Measurements from ENCODE around the gene GLIS2. TPM values are rescaled to one million over a fixed set of nuclear protein-coding genes. Genes with fewer than 3 reads are reported as not detected.
A peak's percentile ranks its signal among the peaks of the same experiment; 100 is the strongest.

Gene GLIS2
- total and polyA plus RNA-seq, 10 of the 15 experiments (the other 5 are each of a cell fraction or from before 2014, with no cell fraction given) = 0.03 to 0.64 (median 0.18) TPM; not detected in 4

DNA sequence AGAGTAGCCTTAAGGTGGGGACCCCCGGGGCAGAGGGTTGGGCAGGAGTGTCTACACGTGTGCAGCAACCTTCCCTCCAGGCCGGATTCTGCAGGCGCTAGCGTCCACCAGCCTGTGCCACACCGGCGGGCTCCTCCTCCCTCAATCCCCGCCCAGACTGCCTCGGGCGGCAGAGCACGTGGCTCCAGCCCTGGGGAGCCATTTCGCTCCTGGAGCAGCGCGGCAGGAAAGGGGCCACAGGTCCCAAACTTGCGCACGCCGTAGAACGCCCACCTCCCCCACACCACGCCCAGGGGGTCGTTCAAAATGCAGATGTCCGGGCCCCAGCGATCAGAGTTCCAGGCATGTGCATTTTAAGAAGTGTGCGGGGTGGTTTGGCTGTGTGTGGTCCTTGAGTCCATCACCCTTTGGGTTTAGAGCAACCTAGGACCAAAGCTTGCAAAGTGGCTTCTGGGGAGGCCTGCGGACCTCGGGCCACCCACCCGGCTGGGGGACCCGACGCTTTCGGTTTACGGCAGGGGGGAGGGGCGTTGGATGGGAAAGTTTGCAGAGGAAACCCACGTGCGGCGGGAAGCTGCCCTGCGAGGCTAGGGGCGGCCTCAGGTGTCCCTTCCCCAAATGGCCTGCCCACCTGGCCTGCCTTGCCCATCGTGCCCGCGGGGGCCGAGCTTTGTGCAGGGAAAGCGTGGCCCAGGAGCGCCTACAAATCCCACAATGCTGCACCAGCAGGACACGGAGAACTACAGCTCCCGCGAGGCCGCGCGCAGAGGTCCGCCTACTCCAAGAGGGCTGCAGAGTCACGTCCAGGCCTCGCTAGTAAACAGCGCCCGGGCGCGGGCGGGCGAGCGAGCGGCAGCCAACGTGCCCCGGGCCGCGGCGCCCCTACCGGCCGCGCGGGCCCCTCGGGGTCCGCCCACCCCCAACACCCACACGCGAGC, 44.4 kb upstream of the GLIS2 start (continued):
- TF ChIP-seq, protein P1, sequence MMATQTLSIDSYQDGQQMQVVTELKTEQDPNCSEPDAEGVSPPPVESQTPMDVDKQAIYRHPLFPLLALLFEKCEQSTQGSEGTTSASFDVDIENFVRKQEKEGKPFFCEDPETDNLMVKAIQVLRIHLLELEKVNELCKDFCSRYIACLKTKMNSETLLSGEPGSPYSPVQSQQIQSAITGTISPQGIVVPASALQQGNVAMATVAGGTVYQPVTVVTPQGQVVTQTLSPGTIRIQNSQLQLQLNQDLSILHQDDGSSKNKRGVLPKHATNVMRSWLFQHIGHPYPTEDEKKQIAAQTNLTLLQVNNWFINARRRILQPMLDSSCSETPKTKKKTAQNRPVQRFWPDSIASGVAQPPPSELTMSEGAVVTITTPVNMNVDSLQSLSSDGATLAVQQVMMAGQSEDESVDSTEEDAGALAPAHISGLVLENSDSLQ (IDR thresholded peaks at IDR 0.05) = no peak
- TF ChIP-seq POLR2AphosphoS2 (IDR thresholded peaks at IDR 0.05; ENCODE audit: low read depth, low read length) = peak; percentile 42; the same call in 1 of the 2 replicates
- no peak for TF ChIP-seq NFYB (IDR thresholded peaks at IDR 0.05; ENCODE audit: insufficient read depth, low read depth, low read length)
- TF ChIP-seq, protein P2, sequence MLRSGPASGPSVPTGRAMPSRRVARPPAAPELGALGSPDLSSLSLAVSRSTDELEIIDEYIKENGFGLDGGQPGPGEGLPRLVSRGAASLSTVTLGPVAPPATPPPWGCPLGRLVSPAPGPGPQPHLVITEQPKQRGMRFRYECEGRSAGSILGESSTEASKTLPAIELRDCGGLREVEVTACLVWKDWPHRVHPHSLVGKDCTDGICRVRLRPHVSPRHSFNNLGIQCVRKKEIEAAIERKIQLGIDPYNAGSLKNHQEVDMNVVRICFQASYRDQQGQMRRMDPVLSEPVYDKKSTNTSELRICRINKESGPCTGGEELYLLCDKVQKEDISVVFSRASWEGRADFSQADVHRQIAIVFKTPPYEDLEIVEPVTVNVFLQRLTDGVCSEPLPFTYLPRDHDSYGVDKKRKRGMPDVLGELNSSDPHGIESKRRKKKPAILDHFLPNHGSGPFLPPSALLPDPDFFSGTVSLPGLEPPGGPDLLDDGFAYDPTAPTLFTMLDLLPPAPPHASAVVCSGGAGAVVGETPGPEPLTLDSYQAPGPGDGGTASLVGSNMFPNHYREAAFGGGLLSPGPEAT (IDR thresholded peaks at IDR 0.05; ENCODE audit: low read depth) = peak; percentile 20; the same call in 1 of the 2 replicates
- TF ChIP-seq, protein P3, sequence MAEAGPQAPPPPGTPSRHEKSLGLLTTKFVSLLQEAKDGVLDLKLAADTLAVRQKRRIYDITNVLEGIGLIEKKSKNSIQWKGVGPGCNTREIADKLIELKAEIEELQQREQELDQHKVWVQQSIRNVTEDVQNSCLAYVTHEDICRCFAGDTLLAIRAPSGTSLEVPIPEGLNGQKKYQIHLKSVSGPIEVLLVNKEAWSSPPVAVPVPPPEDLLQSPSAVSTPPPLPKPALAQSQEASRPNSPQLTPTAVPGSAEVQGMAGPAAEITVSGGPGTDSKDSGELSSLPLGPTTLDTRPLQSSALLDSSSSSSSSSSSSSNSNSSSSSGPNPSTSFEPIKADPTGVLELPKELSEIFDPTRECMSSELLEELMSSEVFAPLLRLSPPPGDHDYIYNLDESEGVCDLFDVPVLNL (IDR thresholded peaks at IDR 0.05; ENCODE audit: low read depth, low read length) = no peak; the same call in 1 of the 2 replicates
- no peak for TF ChIP-seq EED (IDR thresholded peaks at IDR 0.05; ENCODE audit: low read depth)
- peak; percentile 42; the same call in 1 of the 2 replicates for TF ChIP-seq RB1 (IDR thresholded peaks at IDR 0.05; ENCODE audit: borderline replicate concordance)
- no peak for TF ChIP-seq JUNB (IDR thresholded peaks at IDR 0.05)
- peak; percentile 89 for TF ChIP-seq SIX5 (IDR thresholded peaks at IDR 0.05; ENCODE audit: low read depth, low read length, severe bottlenecking)
- TF ChIP-seq, protein P4, sequence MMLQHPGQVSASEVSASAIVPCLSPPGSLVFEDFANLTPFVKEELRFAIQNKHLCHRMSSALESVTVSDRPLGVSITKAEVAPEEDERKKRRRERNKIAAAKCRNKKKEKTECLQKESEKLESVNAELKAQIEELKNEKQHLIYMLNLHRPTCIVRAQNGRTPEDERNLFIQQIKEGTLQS (IDR thresholded peaks at IDR 0.05; ENCODE audit: borderline replicate concordance, extremely low read depth, low read depth, low read length) = peak; percentile 14; the same call in 1 of the 2 replicates
- peak; percentile 42; the same call in 1 of the 2 replicates for TF ChIP-seq TBL1XR1 (IDR thresholded peaks at IDR 0.05; ENCODE audit: low read depth, low read length)
- no peak; the same call in 1 of the 2 replicates for TF ChIP-seq ESRRA (IDR thresholded peaks at IDR 0.05; ENCODE audit: low read length)
- peak; percentile 79 for TF ChIP-seq CREM (IDR thresholded peaks at IDR 0.05; ENCODE audit: low read depth)
- no peak for TF ChIP-seq RCOR1 (conservative IDR thresholded peaks at IDR 0.05; ENCODE audit: low read depth, low read length)
- peak; percentile 90 for TF ChIP-seq YY1 (IDR thresholded peaks at IDR 0.05; ENCODE audit: low read depth, low read length)
- no peak for TF ChIP-seq KDM1A (IDR thresholded peaks at IDR 0.05; ENCODE audit: borderline replicate concordance)
- TF ChIP-seq RAD51 (IDR thresholded peaks at IDR 0.05) = peak; percentile 76
- no peak for TF ChIP-seq CHD1 (IDR thresholded peaks at IDR 0.05; ENCODE audit: low read depth, low read length)
- TF ChIP-seq, protein P5, sequence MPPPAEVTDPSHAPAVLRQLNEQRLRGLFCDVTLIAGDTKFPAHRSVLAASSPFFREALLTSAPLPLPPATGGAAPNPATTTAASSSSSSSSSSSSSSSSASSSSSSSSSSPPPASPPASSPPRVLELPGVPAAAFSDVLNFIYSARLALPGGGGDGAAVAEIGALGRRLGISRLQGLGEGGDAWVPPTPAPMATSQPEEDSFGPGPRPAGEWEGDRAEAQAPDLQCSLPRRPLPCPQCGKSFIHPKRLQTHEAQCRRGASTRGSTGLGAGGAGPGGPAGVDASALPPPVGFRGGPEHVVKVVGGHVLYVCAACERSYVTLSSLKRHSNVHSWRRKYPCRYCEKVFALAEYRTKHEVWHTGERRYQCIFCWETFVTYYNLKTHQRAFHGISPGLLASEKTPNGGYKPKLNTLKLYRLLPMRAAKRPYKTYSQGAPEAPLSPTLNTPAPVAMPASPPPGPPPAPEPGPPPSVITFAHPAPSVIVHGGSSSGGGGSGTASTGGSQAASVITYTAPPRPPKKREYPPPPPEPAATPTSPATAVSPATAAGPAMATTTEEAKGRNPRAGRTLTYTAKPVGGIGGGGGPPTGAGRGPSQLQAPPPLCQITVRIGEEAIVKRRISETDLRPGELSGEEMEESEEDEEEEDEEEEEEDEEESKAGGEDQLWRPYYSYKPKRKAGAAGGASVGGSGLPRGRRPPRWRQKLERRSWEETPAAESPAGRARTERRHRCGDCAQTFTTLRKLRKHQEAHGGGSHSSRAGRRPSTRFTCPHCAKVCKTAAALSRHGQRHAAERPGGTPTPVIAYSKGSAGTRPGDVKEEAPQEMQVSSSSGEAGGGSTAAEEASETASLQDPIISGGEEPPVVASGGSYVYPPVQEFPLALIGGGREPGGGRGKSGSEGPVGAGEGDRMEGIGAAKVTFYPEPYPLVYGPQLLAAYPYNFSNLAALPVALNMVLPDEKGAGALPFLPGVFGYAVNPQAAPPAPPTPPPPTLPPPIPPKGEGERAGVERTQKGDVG (CRISPR knock-in tag; IDR thresholded peaks at IDR 0.05) = no peak
- no peak; the same call in 1 of the 2 replicates for TF ChIP-seq NR2F1 (conservative IDR thresholded peaks at IDR 0.05)
- TF ChIP-seq KAT2A (conservative IDR thresholded peaks at IDR 0.05; ENCODE audit: control insufficient read depth, low read depth, low read length) = no peak
- no peak for TF ChIP-seq SMAD1 (IDR thresholded peaks at IDR 0.05; ENCODE audit: low read depth, partially characterized antibody)
- TF ChIP-seq NBN (IDR thresholded peaks at IDR 0.05) = peak; percentile 81; the same call in 1 of the 2 replicates
